ENCODE results near the gene GNB3. TPM values are rescaled to one million over a fixed set of nuclear protein-coding genes. Genes with fewer than 3 reads are reported as not detected.
A peak's percentile ranks its signal among the peaks of the same experiment; 100 is the strongest.

Gene GNB3
- total RNA-seq, 1 donor from 2014 or later = 9.0 TPM

DNA sequence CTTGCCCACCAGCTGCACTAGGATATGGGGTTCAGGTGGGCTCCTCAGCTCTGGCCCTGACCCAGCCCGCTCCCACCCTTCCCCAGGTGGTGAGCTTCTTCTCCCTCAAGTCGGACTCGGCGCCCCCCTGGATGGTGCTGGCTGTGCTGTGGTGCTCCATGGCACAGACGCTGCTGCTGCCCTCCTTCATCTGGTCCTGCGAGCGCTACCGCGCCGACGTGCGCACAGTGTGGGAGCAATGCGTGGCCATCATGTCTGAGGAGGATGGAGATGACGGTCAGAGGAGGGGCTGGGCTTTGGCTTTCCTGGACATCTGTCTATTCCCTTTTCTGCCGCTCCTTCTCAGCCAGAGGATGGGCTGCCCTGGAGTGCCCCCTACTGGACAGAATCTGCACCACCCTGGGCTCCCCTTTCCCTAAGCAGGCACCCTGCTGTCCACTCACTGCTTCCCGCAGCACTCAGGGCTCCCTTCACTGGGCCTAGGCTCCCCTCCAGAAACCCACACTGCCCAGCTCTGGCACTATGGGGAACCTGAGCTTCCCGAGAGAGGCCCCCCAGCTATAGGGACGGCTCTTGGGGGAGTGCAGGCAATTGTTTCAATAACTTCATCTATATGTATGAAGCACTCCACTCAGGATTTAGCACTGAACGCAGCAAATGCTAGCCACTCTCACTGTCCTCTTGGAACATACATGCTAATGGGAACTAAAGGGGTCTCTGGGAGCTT, 15.2 kb upstream of the GNB3 start:
- TF ChIP-seq, protein P1, sequence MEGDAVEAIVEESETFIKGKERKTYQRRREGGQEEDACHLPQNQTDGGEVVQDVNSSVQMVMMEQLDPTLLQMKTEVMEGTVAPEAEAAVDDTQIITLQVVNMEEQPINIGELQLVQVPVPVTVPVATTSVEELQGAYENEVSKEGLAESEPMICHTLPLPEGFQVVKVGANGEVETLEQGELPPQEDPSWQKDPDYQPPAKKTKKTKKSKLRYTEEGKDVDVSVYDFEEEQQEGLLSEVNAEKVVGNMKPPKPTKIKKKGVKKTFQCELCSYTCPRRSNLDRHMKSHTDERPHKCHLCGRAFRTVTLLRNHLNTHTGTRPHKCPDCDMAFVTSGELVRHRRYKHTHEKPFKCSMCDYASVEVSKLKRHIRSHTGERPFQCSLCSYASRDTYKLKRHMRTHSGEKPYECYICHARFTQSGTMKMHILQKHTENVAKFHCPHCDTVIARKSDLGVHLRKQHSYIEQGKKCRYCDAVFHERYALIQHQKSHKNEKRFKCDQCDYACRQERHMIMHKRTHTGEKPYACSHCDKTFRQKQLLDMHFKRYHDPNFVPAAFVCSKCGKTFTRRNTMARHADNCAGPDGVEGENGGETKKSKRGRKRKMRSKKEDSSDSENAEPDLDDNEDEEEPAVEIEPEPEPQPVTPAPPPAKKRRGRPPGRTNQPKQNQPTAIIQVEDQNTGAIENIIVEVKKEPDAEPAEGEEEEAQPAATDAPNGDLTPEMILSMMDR (IDR thresholded peaks at IDR 0.05; ENCODE audit: unreplicated experiment) = peak; percentile 88
- H3K27ac Mint-ChIP-seq (ENCODE audit: unreplicated experiment) = no peak overlapping the region
- peaks cover 41% of the 10 kb centered on the region for H3K4me1 Mint-ChIP-seq (ENCODE audit: unreplicated experiment)

DNA sequence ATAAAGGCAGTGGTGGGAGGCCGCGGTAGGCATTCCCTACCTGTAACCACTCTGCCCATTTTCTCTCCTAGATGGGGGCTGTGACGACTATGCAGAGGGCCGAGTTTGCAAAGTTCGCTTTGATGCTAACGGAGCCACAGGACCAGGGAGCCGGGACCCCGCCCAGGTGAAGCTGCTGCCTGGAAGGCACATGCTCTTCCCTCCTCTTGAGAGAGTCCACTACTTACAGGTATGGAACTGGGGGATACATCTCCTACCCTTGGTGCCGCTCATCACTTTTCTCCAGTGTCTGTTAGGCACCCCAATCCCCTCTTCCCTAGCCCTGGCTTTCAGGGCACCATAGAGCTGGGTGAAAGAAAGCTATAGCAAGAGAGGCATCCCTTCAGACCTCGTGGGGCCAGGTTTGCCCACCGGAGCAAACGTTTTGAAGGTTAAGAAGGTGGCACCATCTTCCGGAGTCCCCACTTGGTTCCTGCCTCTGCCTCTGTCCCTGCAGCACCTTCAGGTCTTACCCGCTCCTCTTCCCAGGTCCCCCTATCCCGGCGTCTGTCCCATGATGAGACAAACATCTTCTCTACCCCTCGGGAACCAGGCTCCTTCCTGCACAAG, 14.5 kb upstream of the GNB3 start:
- Mint-ChIP-seq H3K27me3 (ENCODE audit: unreplicated experiment) (peaks cover 26% of the 10 kb centered on the region), H3K36me3 (ENCODE audit: low read depth, unreplicated experiment) (peaks cover 12% of the 10 kb centered on the region), H3K9me3 (ENCODE audit: unreplicated experiment) (no peaks in the 10 kb centered on the region), H3K27ac (ENCODE audit: unreplicated experiment) (no peak overlapping the region), H3K4me3 (ENCODE audit: unreplicated experiment) (peak overlapping the region; percentile 51), H3K4me1 (ENCODE audit: unreplicated experiment) (peaks cover 38% of the 10 kb centered on the region)
- no peak for DNase-seq (ENCODE audit: low spot score)
- TF ChIP-seq, protein P1 (IDR thresholded peaks at IDR 0.05; ENCODE audit: unreplicated experiment) = no peak

More for the DNA sequence above, 15.2 kb upstream of the GNB3 start:
- H3K9me3 Mint-ChIP-seq (ENCODE audit: unreplicated experiment) = no peaks in the 10 kb centered on the region
- DNase-seq (ENCODE audit: low spot score) = peak; percentile 94
- H3K36me3 Mint-ChIP-seq (ENCODE audit: low read depth, unreplicated experiment) = peaks cover 13% of the 10 kb centered on the region
- peak overlapping the region; percentile 69 for H3K4me3 Mint-ChIP-seq (ENCODE audit: unreplicated experiment)
- H3K27me3 Mint-ChIP-seq (ENCODE audit: unreplicated experiment) = peaks cover 25% of the 10 kb centered on the region

DNA sequence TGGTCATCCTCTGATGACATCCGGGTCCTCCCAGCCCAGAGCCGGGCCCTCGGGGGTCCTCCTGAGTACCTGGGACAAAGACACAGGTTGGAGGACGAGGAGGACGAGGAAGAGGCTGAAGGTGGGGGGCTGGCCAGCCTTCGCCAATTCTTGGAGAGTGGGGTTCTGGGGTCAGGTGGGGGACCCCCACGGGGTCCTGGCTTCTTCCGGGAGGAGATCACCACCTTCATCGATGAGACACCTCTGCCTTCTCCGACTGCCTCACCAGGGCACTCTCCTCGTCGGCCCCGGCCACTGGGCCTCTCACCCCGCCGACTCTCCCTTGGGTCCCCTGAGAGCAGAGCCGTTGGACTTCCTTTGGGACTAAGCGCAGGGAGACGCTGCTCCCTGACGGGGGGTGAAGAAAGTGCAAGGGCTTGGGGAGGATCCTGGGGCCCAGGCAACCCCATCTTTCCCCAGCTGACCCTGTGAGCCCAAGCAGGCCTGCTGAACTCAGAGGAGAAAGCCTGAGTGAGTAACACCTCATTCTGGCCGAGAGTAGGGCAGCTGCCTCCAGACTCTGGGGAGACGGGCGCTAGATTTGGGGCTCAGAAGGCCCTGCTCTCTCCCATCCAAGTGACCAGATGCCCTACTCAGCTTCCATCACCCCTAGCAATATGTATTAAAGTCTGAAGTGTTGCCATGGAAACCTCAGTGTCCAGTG, 13.8 kb upstream of the GNB3 start:
- Mint-ChIP-seq H3K36me3 (ENCODE audit: low read depth, unreplicated experiment) (peaks cover 18% of the 10 kb centered on the region), H3K4me3 (ENCODE audit: unreplicated experiment) (peak overlapping the region; percentile 86), H3K27ac (ENCODE audit: unreplicated experiment) (peak overlapping the region; percentile 80), H3K9me3 (ENCODE audit: unreplicated experiment) (no peaks in the 10 kb centered on the region), H3K4me1 (ENCODE audit: unreplicated experiment) (peaks cover 37% of the 10 kb centered on the region), H3K27me3 (ENCODE audit: unreplicated experiment) (peaks cover 27% of the 10 kb centered on the region)
- DNase-seq (ENCODE audit: low spot score) = peak; percentile 4
- TF ChIP-seq, protein P1 (IDR thresholded peaks at IDR 0.05; ENCODE audit: unreplicated experiment) = no peak

DNA sequence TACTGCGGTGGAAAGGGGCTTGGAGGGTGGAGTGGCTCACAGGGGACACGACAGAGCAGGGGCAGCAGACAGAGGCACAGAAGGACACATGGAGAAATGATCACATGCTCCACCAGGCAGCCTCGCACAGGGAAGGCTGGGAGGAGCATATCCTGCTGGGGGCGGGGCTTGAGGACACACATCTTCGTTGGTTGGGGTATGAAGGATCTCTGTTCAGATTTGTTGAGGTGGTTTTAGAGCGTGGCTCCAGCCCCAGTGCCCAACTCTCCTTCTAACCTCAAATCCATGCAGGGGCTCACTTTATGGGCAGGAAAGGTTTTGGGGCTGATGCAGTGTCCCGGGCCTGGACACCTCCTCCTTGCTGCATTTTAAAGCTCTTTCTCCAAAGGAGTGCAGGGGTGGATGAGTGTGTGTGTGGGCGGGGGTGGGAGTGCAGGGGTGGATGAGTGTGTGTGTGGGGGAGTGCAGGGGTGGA, 13.3 kb upstream of the GNB3 start:
- TF ChIP-seq, protein P1 (IDR thresholded peaks at IDR 0.05; ENCODE audit: unreplicated experiment) = no peak
- H3K4me3 Mint-ChIP-seq (ENCODE audit: unreplicated experiment) = peak overlapping the region; percentile 86
- DNase-seq (ENCODE audit: low spot score) = peak; percentile 67
- peaks cover 22% of the 10 kb centered on the region for H3K36me3 Mint-ChIP-seq (ENCODE audit: low read depth, unreplicated experiment)
- H3K4me1 Mint-ChIP-seq (ENCODE audit: unreplicated experiment) = peaks cover 35% of the 10 kb centered on the region
- peaks cover 27% of the 10 kb centered on the region for H3K27me3 Mint-ChIP-seq (ENCODE audit: unreplicated experiment)
- peak overlapping the region; percentile 80 for H3K27ac Mint-ChIP-seq (ENCODE audit: unreplicated experiment)
- no peaks in the 10 kb centered on the region for H3K9me3 Mint-ChIP-seq (ENCODE audit: unreplicated experiment)
